Spinal cord (tissue), 10 donors: ENCODE results near the gene LRRC17. TPM values are rescaled to one million over a fixed set of nuclear protein-coding genes. Genes with fewer than 3 reads are reported as not detected.
"Not testable (repeated sequence)": the region's sequence is repeated elsewhere in the genome, so short reads cannot be mapped to it uniquely, and the experiment has no call there.

Experiments
- DNase-seq, 6 donors: peaks; one replicate each; pipeline versions ENCODE4 v3.0.0 to v3.0.0-alpha.2; 2013 to 2015; ENCODE audit warnings: low spot score in 6 of 6, low read depth in 4 of 6
- H3K27ac ChIP-seq: one replicate; pipeline ENCODE4 v1.5.1; 2013; ENCODE audit warnings: low read depth, low read length, control low read depth
- H3K27me3 ChIP-seq: one replicate; pipeline ENCODE4 v1.6.1; 2013; ENCODE audit warnings: low read length; ENCODE audit not compliant: control insufficient read depth, insufficient read depth
- H3K36me3 ChIP-seq: one replicate; pipeline ENCODE4 v1.6.1; 2013; ENCODE audit warnings: low read length; ENCODE audit not compliant: control insufficient read depth, insufficient read depth
- H3K4me1 ChIP-seq: one replicate; pipeline ENCODE4 v1.6.1; 2013; ENCODE audit warnings: low read length; ENCODE audit not compliant: control insufficient read depth, insufficient read depth
- H3K4me3 ChIP-seq: one replicate; pipeline ENCODE4 v1.5.1; 2013; ENCODE audit warnings: low read depth, low read length, control low read depth
- H3K9me3 ChIP-seq: one replicate; pipeline ENCODE4 v1.6.1; 2013; ENCODE audit warnings: low read length; ENCODE audit not compliant: control insufficient read depth, insufficient read depth
- WGBS: methylation state at CpG from one replicate; pipeline ENCODE4 v1.1.5; 2013; ENCODE audit warnings: missing lambda C conversion rate; ENCODE audit not compliant: insufficient coverage; 5-methylcytosine and 5-hydroxymethylcytosine counted together
- polyA plus RNA-seq, 2 donors: library from polyadenylated mRNA; unstranded; fragments of 120-200 nt; gene quantifications; one replicate each; pipeline ENCODE4 v1.2.1, GENCODE V29; 2013; ENCODE audit not compliant: insufficient read length in 2 of 2
- total RNA-seq, 2 donors: library from RNA; depleted of rRNA in 1 of 2; stranded (reverse); fragments of 120-200 nt in 1 of 2; fragments of >200 nt in 1 of 2; gene quantifications; one replicate each; pipeline versions ENCODE4 v1.2.3 to v1.2.4, GENCODE V29; 2013 to 2014
- donor health status: healthy.

Gene LRRC17
- total and polyA plus RNA-seq, 4 donors, result 65.1 to 299 (median 88.6) TPM

DNA sequence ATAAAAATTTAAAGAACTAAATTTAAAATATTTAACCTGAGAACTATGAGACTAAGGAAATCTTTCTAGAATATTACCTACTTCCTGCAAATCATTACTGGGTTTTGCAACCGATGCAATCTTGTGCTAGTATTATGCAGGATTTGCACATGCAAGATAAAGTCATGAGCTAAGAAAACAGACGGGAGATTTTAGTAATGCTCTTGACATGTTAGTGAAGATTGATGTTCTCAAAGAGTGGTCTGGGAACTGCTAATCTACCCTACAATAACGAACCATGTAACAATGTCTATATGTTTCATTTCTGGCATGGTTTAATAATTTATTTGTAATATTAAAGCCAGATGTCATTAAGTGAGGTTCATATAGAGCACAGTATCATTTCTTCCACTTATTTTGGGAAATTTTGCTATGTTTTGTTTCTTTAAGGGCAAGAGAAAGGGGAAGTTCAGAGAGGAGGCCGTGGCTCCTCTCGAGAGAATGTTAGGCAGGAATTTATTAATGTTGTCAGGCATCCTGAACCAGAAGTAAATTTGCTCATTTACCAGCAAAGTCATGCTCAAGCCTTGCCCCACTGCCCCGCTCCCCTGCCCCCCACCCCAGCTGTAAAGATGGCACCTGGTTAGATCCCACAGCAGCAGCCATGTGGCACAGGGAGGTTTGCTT lies 22.8 kb downstream of the LRRC17 start:
- WGBS, result 51% methylated on average over 2 of the region's 6 CpGs
- Histone ChIP-seq H3K9me3 (no peaks in the 10 kb centered on the region), H3K36me3 (no peaks in the 10 kb centered on the region), H3K27ac (no peak overlapping the region), H3K27me3 (no peaks in the 10 kb centered on the region), H3K4me3 (no peak overlapping the region), H3K4me1 (no peaks in the 10 kb centered on the region)
- no peak for DNase-seq

DNA sequence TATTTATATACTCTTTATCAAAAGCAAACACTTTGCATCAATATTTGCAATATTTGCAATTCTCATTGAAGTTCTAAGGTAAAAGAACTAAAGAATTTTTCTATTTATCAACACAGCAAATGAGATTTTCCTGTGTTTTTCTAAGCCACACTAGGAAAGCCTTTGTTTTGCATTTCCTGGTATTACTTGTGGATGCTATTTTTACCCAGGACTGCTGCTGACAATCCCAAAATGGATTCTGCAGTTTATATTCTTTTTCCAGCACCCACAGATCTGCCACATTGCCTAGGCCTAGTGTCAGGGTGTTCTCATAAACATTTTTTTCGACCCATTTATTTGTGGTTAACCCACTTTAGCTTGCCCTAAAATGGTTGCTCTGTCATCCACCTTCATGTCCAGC lies 25.9 kb downstream of the LRRC17 start:
- Histone ChIP-seq H3K36me3 (no peaks in the 10 kb centered on the region), H3K27me3 (no peaks in the 10 kb centered on the region), H3K27ac (peak overlapping the region; percentile 15), H3K4me1 (no peaks in the 10 kb centered on the region), H3K4me3 (no peak overlapping the region), H3K9me3 (no peaks in the 10 kb centered on the region)
- whole genome bisulfite sequencing, result no CpG with 5 or more reads among the region's 1 CpG
- no peak for DNase-seq

DNA sequence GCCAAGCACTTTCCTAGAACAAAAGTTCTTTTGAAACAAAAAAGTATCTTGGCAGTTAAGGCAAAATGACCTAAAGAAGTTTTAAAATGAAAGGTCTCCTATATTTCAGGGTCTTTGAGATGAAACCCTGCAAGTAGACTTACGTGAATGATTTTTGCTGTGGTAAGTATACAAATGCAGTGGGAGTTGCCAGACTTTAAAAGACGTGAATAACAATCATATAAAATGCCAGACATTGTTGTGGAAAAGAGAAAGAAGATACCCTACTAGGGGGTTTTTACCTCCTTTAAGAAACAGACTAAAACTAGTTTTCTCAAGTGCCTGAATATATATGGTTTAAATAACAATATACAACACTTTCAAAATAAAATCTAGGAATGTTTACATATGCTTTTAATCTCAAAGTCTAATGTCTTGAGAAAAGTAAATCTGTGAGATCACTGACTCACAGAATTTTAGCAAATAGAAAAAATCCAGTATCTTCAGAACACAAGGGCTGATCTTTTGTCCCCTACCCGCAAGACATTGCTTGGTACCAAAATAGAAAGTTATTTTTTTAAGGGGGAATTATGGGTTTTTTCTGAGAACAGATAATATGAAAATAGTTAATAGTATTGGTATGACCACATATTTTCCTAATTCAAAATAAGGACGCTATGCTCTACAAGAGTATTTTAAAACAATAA lies 29.5 kb downstream of the LRRC17 start:
- H3K36me3 ChIP-seq, result peaks cover 3% of the 10 kb centered on the region
- H3K9me3 ChIP-seq, result no peaks in the 10 kb centered on the region
- no peaks in the 10 kb centered on the region for H3K27me3 ChIP-seq
- no peak overlapping the region for H3K4me3 ChIP-seq
- H3K27ac ChIP-seq, result no peak overlapping the region
- no peak for DNase-seq
- no CpG with 5 or more reads among the region's 4 CpGs for WGBS
- no peaks in the 10 kb centered on the region for H3K4me1 ChIP-seq

DNA sequence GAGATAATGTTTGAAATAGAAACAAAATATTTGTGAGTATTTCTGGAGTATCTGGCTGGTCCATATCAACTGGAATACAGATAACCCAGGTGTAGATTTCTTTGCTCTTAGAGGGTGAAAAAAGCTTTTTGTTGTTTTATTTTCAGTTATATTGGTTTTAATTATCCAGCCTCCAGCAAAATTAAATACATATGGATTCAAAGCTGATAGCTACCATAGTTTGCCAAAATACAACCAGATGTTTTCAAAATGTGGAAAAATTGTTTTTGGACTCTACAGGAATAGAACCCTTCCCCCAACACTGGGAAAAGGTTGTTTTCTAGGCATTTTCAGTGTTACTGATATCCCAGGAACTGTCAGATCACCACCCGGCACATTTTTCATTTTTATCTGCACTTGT lies 30.1 kb downstream of the LRRC17 start:
- no peaks in the 10 kb centered on the region for H3K27me3 ChIP-seq
- no peaks in the 10 kb centered on the region for H3K4me1 ChIP-seq
- no peak overlapping the region for H3K27ac ChIP-seq
- peaks cover 3% of the 10 kb centered on the region for H3K36me3 ChIP-seq
- DNase-seq, result no peak
- no peak overlapping the region for H3K4me3 ChIP-seq
- 100% methylated on average over 1 of the region's 1 CpG for WGBS
- H3K9me3 ChIP-seq, result no peaks in the 10 kb centered on the region

- 100% methylated on average over 2 of the region's 5 CpGs for WGBS
- H3K9me3 ChIP-seq, result no peaks in the 10 kb centered on the region
- no peaks in the 10 kb centered on the region for H3K4me1 ChIP-seq
- H3K27ac ChIP-seq, result no peak overlapping the region
- H3K36me3 ChIP-seq, result peaks cover 3% of the 10 kb centered on the region
- H3K27me3 ChIP-seq, result no peaks in the 10 kb centered on the region
- H3K4me3 ChIP-seq, result no peak overlapping the region
- DNase-seq, result no peak
These were observed 30.8 kb downstream of the LRRC17 start for GRCh38 chr7:102943423-102944169.

GRCh38 chr7:102944241-102944640 lies 31.4 kb downstream of the LRRC17 start:
- no CpG with 5 or more reads among the region's 4 CpGs for WGBS
- no peaks in the 10 kb centered on the region for H3K9me3 ChIP-seq
- no peaks in the 10 kb centered on the region for H3K4me1 ChIP-seq
- no peaks in the 10 kb centered on the region for H3K27me3 ChIP-seq
- no peak overlapping the region for H3K27ac ChIP-seq
- H3K4me3 ChIP-seq, result no peak overlapping the region
- H3K36me3 ChIP-seq, result peaks cover 3% of the 10 kb centered on the region
- DNase-seq, result no peak

- peaks cover 3% of the 10 kb centered on the region for H3K9me3 ChIP-seq
- no peak overlapping the region for H3K4me3 ChIP-seq
- no peaks in the 10 kb centered on the region for H3K27me3 ChIP-seq
- WGBS, result 100% methylated on average over 1 of the region's 3 CpGs
- no peaks in the 10 kb centered on the region for H3K36me3 ChIP-seq
- no peak for DNase-seq
- H3K27ac ChIP-seq, result no peak overlapping the region
- H3K4me1 ChIP-seq, result no peaks in the 10 kb centered on the region
These were observed 39.0 kb downstream of the LRRC17 start for GRCh38 chr7:102951839-102952238.

DNA sequence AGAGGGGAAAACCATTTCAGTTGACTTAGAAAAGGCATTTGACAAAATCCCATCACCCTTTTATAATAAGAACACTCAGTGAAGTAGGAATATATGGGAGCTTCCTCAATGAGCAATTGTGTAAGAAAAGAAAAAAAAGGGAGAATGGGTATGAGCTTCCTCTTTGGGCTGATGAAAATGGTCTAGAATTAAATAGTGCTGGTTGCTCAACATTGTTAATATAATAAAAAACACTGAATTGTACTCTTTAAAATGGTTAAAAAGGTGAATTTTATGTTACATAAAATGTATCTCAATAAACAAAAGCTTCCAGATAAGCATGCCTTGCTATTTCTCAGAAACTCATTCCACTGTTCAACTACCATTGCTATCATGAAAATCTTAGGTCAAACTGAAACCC lies 40.6 kb downstream of the LRRC17 start:
- H3K27me3 ChIP-seq, result no peaks in the 10 kb centered on the region
- no peak for DNase-seq
- no peak overlapping the region for H3K27ac ChIP-seq
- H3K4me1 ChIP-seq, result no peaks in the 10 kb centered on the region
- no peak overlapping the region for H3K4me3 ChIP-seq
- no peaks in the 10 kb centered on the region for H3K36me3 ChIP-seq
- H3K9me3 ChIP-seq, result peaks cover 3% of the 10 kb centered on the region

DNA sequence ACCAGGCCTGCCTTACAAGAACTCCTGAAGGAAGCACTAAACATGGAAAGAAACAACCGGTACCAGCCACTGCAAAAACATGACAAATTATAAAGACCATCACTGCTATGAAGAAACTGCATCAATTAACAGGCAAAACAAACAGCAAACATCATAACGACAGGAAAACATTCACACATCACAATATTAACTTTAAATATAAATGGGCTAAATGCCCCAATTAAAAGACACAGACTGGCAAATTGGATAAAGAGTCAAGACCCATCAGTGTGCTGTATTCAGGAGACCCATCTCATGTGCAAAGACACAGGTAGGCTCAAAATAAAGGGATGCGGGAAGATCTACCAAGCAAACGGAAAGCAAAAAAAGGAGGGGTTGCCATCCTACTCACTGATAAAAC lies 41.6 kb downstream of the LRRC17 start:
- not testable (repeated sequence) for H3K4me1 ChIP-seq, H3K36me3 ChIP-seq, H3K9me3 ChIP-seq, H3K4me3 ChIP-seq, DNase-seq, H3K27me3 ChIP-seq, H3K27ac ChIP-seq
- no CpG with 5 or more reads among the region's 4 CpGs for WGBS

GRCh38 chr7:102958004-102958403 lies 45.2 kb downstream of the LRRC17 start:
- not testable (repeated sequence) for H3K9me3 ChIP-seq

More at GRCh38 chr7:102958004-102958403, 45.2 kb downstream of the LRRC17 start:
- DNase-seq, H3K27me3 ChIP-seq, H3K36me3 ChIP-seq, H3K4me1 ChIP-seq, H3K27ac ChIP-seq, H3K4me3 ChIP-seq: not testable (repeated sequence)
- WGBS, result no CpG with 5 or more reads among the region's 3 CpGs
